ENCODE results near the gene ZNF205. TPM values are rescaled to one million over a fixed set of nuclear protein-coding genes. Genes with fewer than 3 reads are reported as not detected.

Gene ZNF205
- total and polyA plus RNA-seq, 2 of the 13 experiments (the other 11 are each of a cell fraction or from before 2014, with no cell fraction given) = 5.8 to 10.2 TPM

DNA sequence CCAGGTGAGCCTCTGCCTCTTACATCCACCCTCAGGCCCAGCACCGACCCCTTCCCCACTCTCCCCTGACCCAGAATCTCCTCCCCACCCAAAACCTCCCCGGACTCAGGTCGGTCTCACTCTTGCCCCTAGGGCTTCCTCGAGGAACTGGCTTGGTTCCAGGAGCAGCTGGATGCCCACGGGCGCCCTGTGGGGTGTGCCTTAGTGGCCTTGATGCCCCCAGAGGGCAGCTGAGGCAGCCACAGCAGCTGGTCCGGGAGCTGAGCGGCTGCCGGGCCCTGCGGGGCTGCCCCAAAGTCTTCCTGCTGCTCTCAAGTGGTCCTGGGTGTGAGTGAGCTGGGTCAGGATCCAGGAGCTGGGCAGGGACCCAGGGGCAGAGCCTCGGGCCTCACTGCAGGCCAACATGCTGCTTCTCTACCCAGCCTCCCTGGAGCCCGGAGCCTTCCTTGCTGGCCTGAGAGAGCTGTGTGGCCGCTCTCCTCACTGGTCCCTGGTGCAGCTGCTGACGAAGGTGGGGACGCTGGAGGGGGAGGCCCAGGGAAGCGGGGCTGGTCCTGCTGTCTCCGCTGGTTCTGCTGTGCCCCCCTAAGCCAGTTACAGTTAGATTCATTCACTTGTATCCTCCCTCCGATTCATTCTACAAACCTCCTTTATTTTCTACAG lies 32.1 kb downstream of the ZNF205 start (continued):
- 0 out of 2 replicates have a peak, but pooled peaks have one; percentile 3 for TF ChIP-seq CREM (IDR thresholded peaks at IDR 0.05)
- TF ChIP-seq CREM (CRISPR knock-in tag; IDR thresholded peaks at IDR 0.05) = no peak
- TF ChIP-seq ZNF724P (CRISPR knock-in tag; IDR thresholded peaks at IDR 0.05; ENCODE audit: borderline replicate concordance) = 0 out of 2 replicates have a peak, but pooled peaks have one; percentile 9
- TF ChIP-seq, protein P1, sequence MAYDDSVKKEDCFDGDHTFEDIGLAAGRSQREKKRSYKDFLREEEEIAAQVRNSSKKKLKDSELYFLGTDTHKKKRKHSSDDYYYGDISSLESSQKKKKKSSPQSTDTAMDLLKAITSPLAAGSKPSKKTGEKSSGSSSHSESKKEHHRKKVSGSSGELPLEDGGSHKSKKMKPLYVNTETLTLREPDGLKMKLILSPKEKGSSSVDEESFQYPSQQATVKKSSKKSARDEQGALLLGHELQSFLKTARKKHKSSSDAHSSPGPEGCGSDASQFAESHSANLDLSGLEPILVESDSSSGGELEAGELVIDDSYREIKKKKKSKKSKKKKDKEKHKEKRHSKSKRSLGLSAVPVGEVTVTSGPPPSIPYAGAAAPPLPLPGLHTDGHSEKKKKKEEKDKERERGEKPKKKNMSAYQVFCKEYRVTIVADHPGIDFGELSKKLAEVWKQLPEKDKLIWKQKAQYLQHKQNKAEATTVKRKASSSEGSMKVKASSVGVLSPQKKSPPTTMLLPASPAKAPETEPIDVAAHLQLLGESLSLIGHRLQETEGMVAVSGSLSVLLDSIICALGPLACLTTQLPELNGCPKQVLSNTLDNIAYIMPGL (CRISPR knock-in tag; IDR thresholded peaks at IDR 0.05; ENCODE audit: borderline replicate concordance in 1 of 2, low read depth in 1 of 2) = no peak
- TF ChIP-seq, protein P2, sequence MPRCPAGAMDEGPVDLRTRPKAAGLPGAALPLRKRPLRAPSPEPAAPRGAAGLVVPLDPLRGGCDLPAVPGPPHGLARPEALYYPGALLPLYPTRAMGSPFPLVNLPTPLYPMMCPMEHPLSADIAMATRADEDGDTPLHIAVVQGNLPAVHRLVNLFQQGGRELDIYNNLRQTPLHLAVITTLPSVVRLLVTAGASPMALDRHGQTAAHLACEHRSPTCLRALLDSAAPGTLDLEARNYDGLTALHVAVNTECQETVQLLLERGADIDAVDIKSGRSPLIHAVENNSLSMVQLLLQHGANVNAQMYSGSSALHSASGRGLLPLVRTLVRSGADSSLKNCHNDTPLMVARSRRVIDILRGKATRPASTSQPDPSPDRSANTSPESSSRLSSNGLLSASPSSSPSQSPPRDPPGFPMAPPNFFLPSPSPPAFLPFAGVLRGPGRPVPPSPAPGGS (CRISPR knock-in tag; IDR thresholded peaks at IDR 0.05) = no peak
- TF ChIP-seq ZSCAN22 (CRISPR knock-in tag; IDR thresholded peaks at IDR 0.05) = no peak
- TF ChIP-seq ZNF687 (CRISPR knock-in tag; IDR thresholded peaks at IDR 0.05) = peak; percentile 50; the same call in 1 of the 2 replicates
- no peak for TF ChIP-seq MIXL1 (CRISPR knock-in tag; IDR thresholded peaks at IDR 0.05)
- no peak for TF ChIP-seq ZNF878 (CRISPR knock-in tag; IDR thresholded peaks at IDR 0.05)
- TF ChIP-seq, protein P3, sequence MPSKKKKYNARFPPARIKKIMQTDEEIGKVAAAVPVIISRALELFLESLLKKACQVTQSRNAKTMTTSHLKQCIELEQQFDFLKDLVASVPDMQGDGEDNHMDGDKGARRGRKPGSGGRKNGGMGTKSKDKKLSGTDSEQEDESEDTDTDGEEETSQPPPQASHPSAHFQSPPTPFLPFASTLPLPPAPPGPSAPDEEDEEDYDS (CRISPR knock-in tag; IDR thresholded peaks at IDR 0.05) = 0 out of 2 replicates have a peak, but pooled peaks have one; percentile 6
- TF ChIP-seq ETV6 (CRISPR knock-in tag; conservative IDR thresholded peaks at IDR 0.05) = no peak
- TF ChIP-seq HNRNPL (IDR thresholded peaks at IDR 0.05; ENCODE audit: low read depth, low read length) = 0 out of 2 replicates have a peak, but pooled peaks have one; percentile 55
- no peak for TF ChIP-seq KDM3A (CRISPR knock-in tag; IDR thresholded peaks at IDR 0.05; ENCODE audit: low read depth)
- TF ChIP-seq THYN1 (CRISPR knock-in tag; IDR thresholded peaks at IDR 0.05; ENCODE audit: borderline replicate concordance, low read depth) = no peak
- no peak for TF ChIP-seq ZNF280B (CRISPR knock-in tag; IDR thresholded peaks at IDR 0.05; ENCODE audit: borderline replicate concordance)
- TF ChIP-seq POGK (CRISPR knock-in tag; conservative IDR thresholded peaks at IDR 0.05) = peak; percentile 73
- no peak for TF ChIP-seq ZNF253 (CRISPR knock-in tag; IDR thresholded peaks at IDR 0.05; ENCODE audit: borderline replicate concordance)

All from HepG2 (cell line).